Upper lobe of left lung (tissue), 6 donors: ENCODE measurements around the gene DYDC2. TPM values are rescaled to one million over a fixed set of nuclear protein-coding genes. Genes with fewer than 3 reads are reported as not detected.

Experiments used
- ATAC-seq, 2 donors: fragments of 200-7000 bp; cut with Tn5 transposase; one replicate each; pipeline ENCODE4 v1.9.1; 2022; ENCODE audit warnings: mild to moderate bottlenecking in 2 of 2, moderate library complexity in 2 of 2; ENCODE audit not compliant: low FRiP score in 2 of 2
- DNase-seq, 2 donors: peaks; one replicate each; pipeline ENCODE4 v3.0.0-alpha.2; 2019 to 2020
- H3K27ac ChIP-seq, 4 donors: fragments of 200-600 bp; sonication (generic); one replicate each; pipeline ENCODE4 v1.5.1; 2016 to 2019
- H3K27me3 ChIP-seq, 4 donors: fragments of 200-600 bp; sonication (generic); one replicate each; pipeline ENCODE4 v1.5.1; 2017 to 2019
- H3K36me3 ChIP-seq, 4 donors: fragments of 200-600 bp; sonication (generic); one replicate each; pipeline ENCODE4 v1.5.1; 2016 to 2019
- H3K4me1 ChIP-seq, 4 donors: fragments of 200-600 bp; sonication (generic); one replicate each; pipeline ENCODE4 v1.5.1; 2018 to 2019
- H3K4me3 ChIP-seq, 4 donors: fragments of 200-600 bp; sonication (generic); one replicate each; pipeline ENCODE4 v1.5.1; 2017 to 2019; ENCODE audit warnings: mild to moderate bottlenecking in 2 of 4, moderate library complexity in 1 of 4
- H3K9me3 ChIP-seq, 4 donors: fragments of 200-600 bp; sonication (generic); one replicate each; pipeline ENCODE4 v1.5.1; 2018 to 2019
- EP300 ChIP-seq, 4 donors: sonication (generic); formaldehyde crosslinking; IDR thresholded peaks; one replicate each; pipeline ENCODE4 v1.5.1; 2017; ENCODE audit warnings: antibody characterized with exemption in 4 of 4, control low read depth in 2 of 4
- POLR2A ChIP-seq, 4 donors: fragments of 450-650 bp; IDR thresholded peaks; one replicate each; pipeline ENCODE4 v1.5.1; 2016 to 2017; ENCODE audit warnings: antibody characterized with exemption in 4 of 4, mild to moderate bottlenecking in 2 of 4
- POLR2AphosphoS5 ChIP-seq, 2 donors: sonication (generic); formaldehyde crosslinking; IDR thresholded peaks; one replicate each; pipeline ENCODE4 v1.5.1; 2017; ENCODE audit warnings: antibody characterized with exemption in 2 of 2
- WGBS, 2 donors: methylation state at CpG; one replicate each; pipeline ENCODE4 v1.1.5; 2017 to 2018; 5-methylcytosine and 5-hydroxymethylcytosine counted together
- total RNA-seq, 6 donors: library from RNA; depleted of rRNA in 4 of 6; stranded (reverse); fragments of >200 nt in 4 of 6; gene quantifications; one replicate each; pipeline versions ENCODE4 v1.1.0 to v1.2.1, GENCODE V29; 2016 to 2021
- TF ChIP-seq, protein P1 (sequence below), 6 experiments: fragments of 450-650 bp in 4 of 6; fragments of 200-600 bp in 2 of 6; sonication (generic) in 2 of 6; IDR thresholded peaks; one replicate each; pipeline ENCODE4 v1.5.1; 2016 to 2019; ENCODE audit warnings: antibody characterized with exemption in 6 of 6
- donor health status: DM: no; HTN: no; CAD: no; lungs with moderate emphysema.
- donor health status: DM: no; HTN: yes; CAD: no; lungs with severe emphysema.

Gene DYDC2
- total RNA-seq, 6 donors from 2014 or later, result 1.9 to 13.7 (median 3.6) TPM; not detected in 2

DNA sequence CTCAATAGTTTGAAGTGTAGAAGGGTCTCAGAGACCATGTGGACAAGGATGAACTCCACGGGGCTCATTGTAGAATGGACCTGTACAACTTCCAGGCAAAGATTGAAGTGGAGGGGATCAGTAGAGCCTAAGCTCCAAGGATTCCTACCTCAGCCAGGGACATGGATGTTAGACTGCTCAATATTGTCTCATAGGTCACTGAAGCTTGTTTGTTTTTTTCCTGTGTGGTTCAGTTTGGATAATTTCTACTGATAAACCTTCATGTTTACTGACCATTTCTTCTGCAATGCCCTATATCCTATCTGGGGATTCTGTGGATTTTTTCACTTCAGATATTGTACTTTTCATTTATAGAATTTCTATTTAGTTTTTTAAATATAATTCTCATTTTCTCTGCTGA, 8.9 kb downstream of the DYDC2 start:
- H3K27ac ChIP-seq, result no peak overlapping the region
- TF ChIP-seq, protein P1, sequence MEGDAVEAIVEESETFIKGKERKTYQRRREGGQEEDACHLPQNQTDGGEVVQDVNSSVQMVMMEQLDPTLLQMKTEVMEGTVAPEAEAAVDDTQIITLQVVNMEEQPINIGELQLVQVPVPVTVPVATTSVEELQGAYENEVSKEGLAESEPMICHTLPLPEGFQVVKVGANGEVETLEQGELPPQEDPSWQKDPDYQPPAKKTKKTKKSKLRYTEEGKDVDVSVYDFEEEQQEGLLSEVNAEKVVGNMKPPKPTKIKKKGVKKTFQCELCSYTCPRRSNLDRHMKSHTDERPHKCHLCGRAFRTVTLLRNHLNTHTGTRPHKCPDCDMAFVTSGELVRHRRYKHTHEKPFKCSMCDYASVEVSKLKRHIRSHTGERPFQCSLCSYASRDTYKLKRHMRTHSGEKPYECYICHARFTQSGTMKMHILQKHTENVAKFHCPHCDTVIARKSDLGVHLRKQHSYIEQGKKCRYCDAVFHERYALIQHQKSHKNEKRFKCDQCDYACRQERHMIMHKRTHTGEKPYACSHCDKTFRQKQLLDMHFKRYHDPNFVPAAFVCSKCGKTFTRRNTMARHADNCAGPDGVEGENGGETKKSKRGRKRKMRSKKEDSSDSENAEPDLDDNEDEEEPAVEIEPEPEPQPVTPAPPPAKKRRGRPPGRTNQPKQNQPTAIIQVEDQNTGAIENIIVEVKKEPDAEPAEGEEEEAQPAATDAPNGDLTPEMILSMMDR (IDR thresholded peaks at IDR 0.05), result no peak
- TF ChIP-seq POLR2AphosphoS5 (IDR thresholded peaks at IDR 0.05), result no peak
- TF ChIP-seq EP300 (IDR thresholded peaks at IDR 0.05), result no peak
- no peak for TF ChIP-seq POLR2A (IDR thresholded peaks at IDR 0.05)

DNA sequence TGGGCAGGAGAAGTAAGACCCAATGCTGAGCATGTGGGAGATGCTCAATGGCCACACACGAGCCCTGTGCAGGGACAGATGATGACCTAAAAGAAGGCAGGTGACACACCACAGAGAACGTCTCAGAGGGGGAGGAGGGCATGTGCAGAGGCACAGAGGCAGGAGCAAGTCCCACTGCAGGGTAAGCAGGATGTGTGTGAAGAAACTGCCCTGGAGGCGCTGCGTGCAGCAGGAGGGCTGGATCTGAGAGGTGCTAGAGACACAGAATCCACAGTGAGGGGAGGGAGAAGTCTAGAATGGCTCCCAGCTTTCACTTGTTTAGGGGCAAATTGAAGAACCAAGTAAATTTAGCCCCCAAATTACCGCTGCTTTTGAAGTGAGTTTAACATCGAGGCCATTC, 14.9 kb downstream of the DYDC2 start:
- TF ChIP-seq POLR2AphosphoS5 (IDR thresholded peaks at IDR 0.05) (no peak), EP300 (IDR thresholded peaks at IDR 0.05) (no peak), POLR2A (IDR thresholded peaks at IDR 0.05) (no peak)
- TF ChIP-seq, protein P1 (IDR thresholded peaks at IDR 0.05), result no peak
- Histone ChIP-seq H3K4me3 (no peak overlapping the region), H3K9me3 (peaks cover 5 to 22% (median 12%) of the 10 kb centered on the region in 4 donors), H3K36me3 (no peaks in the 10 kb centered on the region), H3K4me1 (no peaks in the 10 kb centered on the region), H3K27me3 (no peaks in the 10 kb centered on the region), H3K27ac (no peak overlapping the region)
- ATAC-seq (no peak), DNase-seq (no peak)
- WGBS, 2 donors, result 73 to 74% methylated on average over 6 of the region's 6 CpGs

More for the DNA sequence above, 8.9 kb downstream of the DYDC2 start:
- DNase-seq (no peak), ATAC-seq (no peak)
- Histone ChIP-seq H3K4me3 (no peak overlapping the region), H3K9me3 (peaks cover 5 to 24% (median 13%) of the 10 kb centered on the region in 4 donors), H3K36me3 (no peaks in the 10 kb centered on the region), H3K27me3 (no peaks in the 10 kb centered on the region), H3K4me1 (no peaks in the 10 kb centered on the region)
- 0 to 48% methylated on average over 1 of the region's 1 CpG for whole genome bisulfite sequencing, 2 donors

DNA sequence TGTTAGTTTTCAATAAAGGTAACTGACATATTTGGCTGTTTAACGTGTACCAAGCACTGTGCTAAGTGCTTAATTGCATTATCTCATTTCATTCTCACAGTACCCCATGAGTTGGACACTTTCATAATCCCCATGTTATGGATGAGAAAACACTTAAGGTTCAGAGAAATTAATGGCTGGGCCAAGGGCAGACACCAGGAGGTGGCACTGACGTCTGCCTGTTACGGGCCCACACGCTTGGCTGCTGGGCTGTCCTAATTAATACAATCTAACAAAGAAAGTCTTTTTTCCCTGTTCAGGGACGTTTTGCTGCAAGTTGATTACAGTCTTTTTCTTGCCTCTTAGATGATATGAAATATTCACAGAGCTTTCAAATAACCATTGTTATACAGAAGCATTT, 16.1 kb downstream of the DYDC2 start:
- no peaks in the 10 kb centered on the region for H3K36me3 ChIP-seq
- DNase-seq (no peak), ATAC-seq (no peak)
- WGBS, 2 donors, result 85 to 86% methylated on average over 5 of the region's 5 CpGs
- no peaks in the 10 kb centered on the region for H3K4me1 ChIP-seq
- peaks cover 0 to 10% (median 4%) of the 10 kb centered on the region in 4 donors for H3K9me3 ChIP-seq
- no peak overlapping the region for H3K27ac ChIP-seq
- TF ChIP-seq POLR2AphosphoS5 (IDR thresholded peaks at IDR 0.05) (no peak), EP300 (IDR thresholded peaks at IDR 0.05) (no peak), POLR2A (IDR thresholded peaks at IDR 0.05) (no peak)
- TF ChIP-seq, protein P1 (IDR thresholded peaks at IDR 0.05), result no peak
- H3K4me3 ChIP-seq, result no peak overlapping the region
- H3K27me3 ChIP-seq, result no peaks in the 10 kb centered on the region

DNA sequence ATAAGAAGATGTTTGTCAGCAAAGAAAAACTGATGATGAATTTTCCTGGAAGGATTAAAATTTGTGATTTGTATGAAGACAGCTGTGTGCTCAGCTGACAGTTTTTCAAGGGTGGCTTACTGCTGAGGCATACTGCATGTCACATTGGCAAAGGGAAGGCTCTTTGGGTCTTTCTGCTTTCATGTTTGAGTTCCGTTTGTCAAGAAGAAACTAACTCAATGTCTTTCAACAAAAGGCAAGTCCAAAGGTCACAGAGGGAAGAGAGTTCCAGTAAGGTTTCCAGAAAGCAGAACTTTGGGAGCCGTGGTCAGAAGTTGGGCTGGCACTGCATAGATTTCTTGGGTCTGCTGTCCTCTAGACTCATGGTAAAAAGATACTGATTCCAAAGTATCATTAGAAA, 16.9 kb downstream of the DYDC2 start:
- 75% methylated on average over 2 of the region's 2 CpGs for WGBS, 2 donors
- ATAC-seq, result peak in 1 of 2 donors; percentile 14
- no peak for DNase-seq
- Histone ChIP-seq H3K9me3 (peaks cover 0 to 5% (median 0%) of the 10 kb centered on the region in 4 donors), H3K4me3 (no peak overlapping the region), H3K4me1 (peaks cover 0 to 3% (median 0%) of the 10 kb centered on the region in 4 donors), H3K36me3 (no peaks in the 10 kb centered on the region), H3K27ac (no peak overlapping the region), H3K27me3 (no peaks in the 10 kb centered on the region)
- TF ChIP-seq POLR2A (IDR thresholded peaks at IDR 0.05) (no peak), POLR2AphosphoS5 (IDR thresholded peaks at IDR 0.05) (no peak), EP300 (IDR thresholded peaks at IDR 0.05) (no peak)
- TF ChIP-seq, protein P1 (IDR thresholded peaks at IDR 0.05), result no peak

DNA sequence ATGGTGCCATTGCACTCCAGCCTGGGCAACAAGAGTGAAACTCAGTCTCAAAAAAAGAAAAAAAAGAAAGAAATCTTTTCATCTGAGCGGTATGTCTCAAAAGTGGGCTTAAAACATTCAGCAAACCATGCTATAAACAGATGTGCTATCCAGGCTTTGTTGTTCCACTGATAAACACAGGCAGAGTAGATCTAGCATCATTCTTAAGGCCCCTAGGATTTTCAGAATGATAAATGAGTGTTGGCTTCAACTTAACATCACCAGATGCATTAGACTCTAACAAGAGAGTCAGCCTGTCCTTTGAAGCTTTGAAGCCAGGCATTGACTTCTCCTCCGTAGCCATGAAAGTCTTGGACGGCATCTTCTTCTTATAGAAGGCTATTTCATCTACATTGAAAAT, 23.1 kb downstream of the DYDC2 start:
- DNase-seq (no peak), ATAC-seq (no peak)
- no peak overlapping the region for H3K4me3 ChIP-seq
- no peak overlapping the region for H3K27ac ChIP-seq
- WGBS, 2 donors, result 29 to 81% methylated on average over 3 of the region's 3 CpGs
- no peaks in the 10 kb centered on the region for H3K36me3 ChIP-seq
- no peaks in the 10 kb centered on the region for H3K27me3 ChIP-seq
- no peaks in the 10 kb centered on the region for H3K9me3 ChIP-seq
- TF ChIP-seq EP300 (IDR thresholded peaks at IDR 0.05) (no peak), POLR2AphosphoS5 (IDR thresholded peaks at IDR 0.05) (no peak), POLR2A (IDR thresholded peaks at IDR 0.05) (no peak)
- TF ChIP-seq, protein P1 (IDR thresholded peaks at IDR 0.05), result no peak
- H3K4me1 ChIP-seq, result peaks cover 0 to 3% (median 1%) of the 10 kb centered on the region in 4 donors
